GM12878 (cell line): ENCODE data around the gene CAMTA1.

Experiments used
- TF ChIP-seq, protein P1 (sequence below), 3 experiments: IDR thresholded peaks in 2 of 3; conservative IDR thresholded peaks in 1 of 3; 2 replicates each; pipeline ENCODE4 v1.5.1; 2011; ENCODE audit warnings: low read depth in 3 of 3, low read length in 3 of 3, mild to moderate bottlenecking in 3 of 3, control low read depth in 2 of 3, moderate library complexity in 2 of 3, inconsistent platforms in 1 of 3, mixed read lengths in 1 of 3; ENCODE audit not compliant: control insufficient read depth in 2 of 3, insufficient read depth in 1 of 3; ENCODE audit errors: extremely low read depth in 1 of 3
- TF ChIP-seq, protein P2 (sequence below): IDR thresholded peaks from 2 replicates; pipeline ENCODE4 v1.6.1; 2012; ENCODE audit warnings: low read length, inconsistent platforms

DNA sequence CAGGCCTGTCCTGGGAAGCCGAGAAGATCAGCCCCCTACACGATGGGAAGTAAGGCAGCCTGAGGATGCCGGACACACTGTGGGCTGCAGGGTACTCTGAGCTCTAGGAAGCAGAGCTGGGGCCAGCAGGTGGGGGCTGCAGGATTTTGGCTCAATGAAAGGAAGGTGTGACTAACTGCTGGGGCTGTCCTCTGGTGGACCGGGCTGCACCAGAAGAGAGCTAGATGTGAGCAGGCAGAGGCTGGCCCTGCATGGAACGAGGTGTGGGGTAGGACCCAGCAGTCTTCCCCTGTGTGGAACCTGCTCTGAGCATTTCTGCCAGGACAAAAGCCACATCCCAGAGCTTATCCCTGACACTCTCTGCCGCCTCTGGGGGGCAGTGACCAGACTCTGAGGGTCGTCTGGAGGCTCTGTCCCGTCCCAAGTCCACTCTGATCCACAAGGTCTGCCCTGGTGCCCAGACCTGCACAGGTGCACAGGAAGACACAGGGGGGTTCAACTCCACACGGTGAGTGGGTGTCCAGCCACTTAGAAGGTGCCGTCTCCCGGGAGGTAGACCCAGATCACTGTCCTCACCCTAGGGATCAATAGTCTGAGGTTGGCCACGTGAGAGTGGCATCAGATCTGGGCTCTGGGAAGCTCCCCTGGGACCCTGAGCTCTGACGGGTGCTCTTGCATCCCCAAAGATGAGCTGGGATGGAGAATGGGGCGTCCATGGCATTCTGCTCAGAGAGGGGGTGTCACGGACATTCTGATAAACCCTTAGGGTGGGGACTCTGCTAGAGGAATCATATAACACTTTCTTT, 798.2 kb downstream of the CAMTA1 start:
- TF ChIP-seq, protein P1, sequence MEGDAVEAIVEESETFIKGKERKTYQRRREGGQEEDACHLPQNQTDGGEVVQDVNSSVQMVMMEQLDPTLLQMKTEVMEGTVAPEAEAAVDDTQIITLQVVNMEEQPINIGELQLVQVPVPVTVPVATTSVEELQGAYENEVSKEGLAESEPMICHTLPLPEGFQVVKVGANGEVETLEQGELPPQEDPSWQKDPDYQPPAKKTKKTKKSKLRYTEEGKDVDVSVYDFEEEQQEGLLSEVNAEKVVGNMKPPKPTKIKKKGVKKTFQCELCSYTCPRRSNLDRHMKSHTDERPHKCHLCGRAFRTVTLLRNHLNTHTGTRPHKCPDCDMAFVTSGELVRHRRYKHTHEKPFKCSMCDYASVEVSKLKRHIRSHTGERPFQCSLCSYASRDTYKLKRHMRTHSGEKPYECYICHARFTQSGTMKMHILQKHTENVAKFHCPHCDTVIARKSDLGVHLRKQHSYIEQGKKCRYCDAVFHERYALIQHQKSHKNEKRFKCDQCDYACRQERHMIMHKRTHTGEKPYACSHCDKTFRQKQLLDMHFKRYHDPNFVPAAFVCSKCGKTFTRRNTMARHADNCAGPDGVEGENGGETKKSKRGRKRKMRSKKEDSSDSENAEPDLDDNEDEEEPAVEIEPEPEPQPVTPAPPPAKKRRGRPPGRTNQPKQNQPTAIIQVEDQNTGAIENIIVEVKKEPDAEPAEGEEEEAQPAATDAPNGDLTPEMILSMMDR (IDR thresholded peaks at IDR 0.05 in 2 of 3, conservative IDR thresholded peaks at IDR 0.05 in 1 of 3; ENCODE audit: control insufficient read depth in 2 of 3, extremely low read depth in 1 of 3, insufficient read depth in 1 of 3, low read depth in 3 of 3, low read length in 3 of 3): no peak
- TF ChIP-seq, protein P2, sequence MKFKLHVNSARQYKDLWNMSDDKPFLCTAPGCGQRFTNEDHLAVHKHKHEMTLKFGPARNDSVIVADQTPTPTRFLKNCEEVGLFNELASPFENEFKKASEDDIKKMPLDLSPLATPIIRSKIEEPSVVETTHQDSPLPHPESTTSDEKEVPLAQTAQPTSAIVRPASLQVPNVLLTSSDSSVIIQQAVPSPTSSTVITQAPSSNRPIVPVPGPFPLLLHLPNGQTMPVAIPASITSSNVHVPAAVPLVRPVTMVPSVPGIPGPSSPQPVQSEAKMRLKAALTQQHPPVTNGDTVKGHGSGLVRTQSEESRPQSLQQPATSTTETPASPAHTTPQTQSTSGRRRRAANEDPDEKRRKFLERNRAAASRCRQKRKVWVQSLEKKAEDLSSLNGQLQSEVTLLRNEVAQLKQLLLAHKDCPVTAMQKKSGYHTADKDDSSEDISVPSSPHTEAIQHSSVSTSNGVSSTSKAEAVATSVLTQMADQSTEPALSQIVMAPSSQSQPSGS: no peak
